Activated CD4-positive, alpha-beta T cell treated with anti-CD3 and anti-CD28 coated beads for 24 hours (primary cell): ENCODE measurements around the gene PSMF1.
"Not testable (repeated sequence)": the region's sequence is repeated elsewhere in the genome, so short reads cannot be mapped to it uniquely, and the experiment has no call there.

Experiments
- DNase-seq, 2 donors: peaks; one replicate each; pipeline ENCODE4 v3.0.0-alpha.2; 2020; ENCODE audit warnings: low read depth in 2 of 2

The PSMF1 gene

DNA sequence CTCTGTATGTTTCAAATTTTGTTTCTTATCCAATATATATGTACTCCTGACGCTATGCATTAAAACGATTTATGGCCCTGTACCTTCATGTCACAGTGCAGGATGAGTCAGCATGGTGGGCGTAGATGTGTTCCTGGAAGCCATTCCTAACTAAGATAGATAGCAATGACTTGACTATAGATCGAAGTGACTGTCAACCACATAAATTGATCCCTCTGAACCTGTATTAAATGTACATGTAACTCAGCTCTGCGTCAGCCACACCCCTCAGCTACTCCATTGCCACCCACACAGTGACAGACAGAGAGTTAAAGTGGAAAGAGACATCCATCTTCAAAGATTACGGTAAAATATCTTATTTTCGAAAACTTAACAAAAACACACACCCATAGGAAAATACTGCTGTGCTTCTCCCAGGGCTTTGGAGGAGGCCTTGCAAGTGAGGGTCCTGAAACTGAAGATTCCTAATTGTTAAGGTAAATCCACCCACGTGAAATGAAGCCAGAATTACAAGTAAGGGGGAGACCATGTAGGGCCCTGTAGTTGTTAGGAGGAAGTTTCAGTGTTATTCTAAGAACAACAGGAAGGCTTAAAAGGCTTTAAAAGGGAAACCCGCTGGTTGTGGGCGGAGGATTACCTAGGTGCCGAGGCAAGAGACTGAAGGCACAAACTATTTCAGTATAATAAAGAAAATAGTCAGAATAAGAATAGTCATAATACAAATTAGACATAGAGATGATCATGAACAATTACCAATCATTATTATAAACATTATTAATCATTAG lies 97.2 kb downstream of the PSMF1 start:
- DNase-seq = peak in 1 of 2 donors; percentile 53

- DNase-seq = not testable (repeated sequence)
Measured at GRCh38 chr20:1216527-1217427, 98.4 kb downstream of the PSMF1 start.
